ENCODE results near the gene ITGB4.
"Not testable (repeated sequence)": the region's sequence is repeated elsewhere in the genome, so short reads cannot be mapped to it uniquely, and the experiment has no call there.

ITGB4 gene

GRCh38 chr17:75755990-75756389 is 34.7 kb downstream of the ITGB4 start:
- TF ChIP-seq CTCF (IDR thresholded peaks at IDR 0.05; ENCODE audit: insufficient read depth, low read depth, low read length, missing control alignments) = no peak
- H3K4me3 ChIP-seq (ENCODE audit: low read length) = no peak overlapping the region
- no peak for DNase-seq (ENCODE audit: low read depth)

GRCh38 chr17:75756451-75757085 is 35.3 kb downstream of the ITGB4 start:
- DNase-seq (ENCODE audit: low read depth) = no peak
- TF ChIP-seq CTCF (IDR thresholded peaks at IDR 0.05; ENCODE audit: insufficient read depth, low read depth, low read length, missing control alignments) = no peak

GRCh38 chr17:75757086-75757681 is 35.9 kb downstream of the ITGB4 start:
- no peak for TF ChIP-seq CTCF (IDR thresholded peaks at IDR 0.05; ENCODE audit: insufficient read depth, low read depth, low read length, missing control alignments)
- DNase-seq (ENCODE audit: low read depth) = no peak
- H3K4me3 ChIP-seq (ENCODE audit: low read length) = no peak overlapping the region

More at GRCh38 chr17:75756451-75757085, 35.3 kb downstream of the ITGB4 start:
- no peak overlapping the region for H3K4me3 ChIP-seq (ENCODE audit: low read length)

GRCh38 chr17:75758131-75758905 is 37.1 kb downstream of the ITGB4 start:
- no peak overlapping the region for H3K4me3 ChIP-seq (ENCODE audit: low read length)
- DNase-seq (ENCODE audit: low read depth) = no peak
- TF ChIP-seq CTCF (IDR thresholded peaks at IDR 0.05; ENCODE audit: insufficient read depth, low read depth, low read length, missing control alignments) = peak; percentile 47

GRCh38 chr17:75759457-75759856 is 38.2 kb downstream of the ITGB4 start:
- DNase-seq (ENCODE audit: low read depth) = no peak
- TF ChIP-seq CTCF (IDR thresholded peaks at IDR 0.05; ENCODE audit: insufficient read depth, low read depth, low read length, missing control alignments) = no peak
- H3K4me3 ChIP-seq (ENCODE audit: low read length) = no peak overlapping the region

GRCh38 chr17:75759978-75760640 is 38.9 kb downstream of the ITGB4 start:
- H3K4me3 ChIP-seq (ENCODE audit: low read length); DNase-seq (ENCODE audit: low read depth): not testable (repeated sequence)

Data from epithelial cell of esophagus (primary cell).